Esophagus squamous epithelium (tissue), 5 donors: ENCODE results near the gene FZD2. TPM values are rescaled to one million over a fixed set of nuclear protein-coding genes. Genes with fewer than 3 reads are reported as not detected.
"Not testable (repeated sequence)": the region's sequence is repeated elsewhere in the genome, so short reads cannot be mapped to it uniquely, and the experiment has no call there.

Source experiments
- DNase-seq: peaks from one replicate; lab custom pipeline; 2025; lab: John Stamatoyannopoulos, UW
- H3K27ac ChIP-seq, 4 donors: fragments of 200-600 bp; sonication (generic); one replicate each; pipeline ENCODE4 v1.5.1; 2016 to 2019; ENCODE audit warnings: mild to moderate bottlenecking in 1 of 4
- H3K27me3 ChIP-seq, 4 donors: fragments of 200-600 bp; sonication (generic); 1 replicate in 3 of 4; 2 replicates in 1 of 4; pipeline versions ENCODE4 v1.5.1 to v1.6.0; 2017 to 2021; ENCODE audit warnings: antibody characterized with exemption in 1 of 4
- H3K36me3 ChIP-seq, 3 donors: fragments of 200-600 bp; sonication (generic); one replicate each; pipeline ENCODE4 v1.5.1; 2016 to 2019
- H3K4me1 ChIP-seq, 3 donors: fragments of 200-600 bp; sonication (generic); one replicate each; pipeline ENCODE4 v1.5.1; 2017 to 2019
- H3K4me3 ChIP-seq, 4 donors: fragments of 200-600 bp; sonication (generic); 1 replicate in 3 of 4; 2 replicates in 1 of 4; pipeline ENCODE4 v1.5.1; 2016 to 2019; ENCODE audit warnings: mild to moderate bottlenecking in 2 of 4, moderate library complexity in 1 of 4
- H3K9me3 ChIP-seq, 3 donors: fragments of 200-600 bp; sonication (generic); one replicate each; pipeline ENCODE4 v1.5.1; 2016 to 2019
- POLR2A ChIP-seq, 4 donors: fragments of 450-650 bp; IDR thresholded peaks; one replicate each; pipeline ENCODE4 v1.6.1; 2017; ENCODE audit warnings: antibody characterized with exemption in 4 of 4, mild to moderate bottlenecking in 4 of 4, moderate library complexity in 3 of 4
- WGBS, 2 donors: methylation state at CpG; one replicate each; pipeline ENCODE4 v1.1.5; 2018; 5-methylcytosine and 5-hydroxymethylcytosine counted together
- intact Hi-C: fragments of 100-400 bp; cut with DNase I; formaldehyde crosslinking; loops from one replicate; pipeline ENCODE4 v1.15.0; 2022
- total RNA-seq, 4 donors: library from RNA; depleted of rRNA; stranded (reverse); fragments of >200 nt; gene quantifications; one replicate each; pipeline ENCODE4 v1.1.0, GENCODE V29; 2016
- TF ChIP-seq, protein P1 (sequence below), 6 experiments: fragments of 450-650 bp in 4 of 6; fragments of 200-600 bp in 2 of 6; sonication (generic) in 2 of 6; IDR thresholded peaks; one replicate each; pipeline ENCODE4 v1.5.1; 2016 to 2019; ENCODE audit warnings: antibody characterized with exemption in 6 of 6, mild to moderate bottlenecking in 4 of 6, moderate library complexity in 4 of 6
- donor health status: DM: yes; HTN: yes; CAD: no.

FZD2 gene
- total RNA-seq, 4 donors from 2014 or later, result 0.26 to 1.5 (median 1.3) TPM; not detected in 1

DNA sequence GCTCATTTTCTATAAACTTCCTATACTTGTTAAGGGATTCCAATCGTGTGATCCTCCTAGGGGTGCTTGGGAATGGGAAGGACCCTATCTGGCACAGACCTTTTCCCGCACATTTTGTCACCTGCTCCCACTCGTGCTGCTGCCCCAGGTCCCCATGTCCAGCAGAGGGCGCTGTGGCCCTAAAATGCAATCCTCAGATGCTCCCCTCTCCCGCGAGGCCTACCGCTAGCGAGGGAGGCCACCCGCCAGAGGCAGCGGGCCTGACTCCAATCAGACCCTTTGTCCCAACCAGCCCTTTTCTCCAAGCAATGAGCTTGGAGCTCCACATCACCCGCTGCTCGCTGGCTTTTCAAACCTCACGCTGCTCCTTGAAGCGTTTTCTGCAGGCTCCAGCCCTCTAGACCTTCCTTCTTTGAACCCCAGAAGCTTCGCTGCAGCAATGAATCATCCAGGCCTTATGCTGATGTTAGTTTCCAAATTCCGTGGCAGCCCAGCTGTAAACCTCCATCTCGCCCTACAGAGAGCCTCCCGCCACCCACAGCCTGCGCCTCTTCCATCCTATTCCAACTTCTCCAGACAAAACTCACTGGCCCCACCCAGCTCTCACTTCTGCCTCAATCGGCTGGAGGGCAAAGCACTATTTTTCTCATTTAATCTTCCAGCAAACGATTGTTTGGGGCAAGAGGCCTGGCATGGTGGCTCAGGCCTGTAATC lies 23.6 kb upstream of the FZD2 start:
- no peak for TF ChIP-seq POLR2A (IDR thresholded peaks at IDR 0.05)
- TF ChIP-seq, protein P1, sequence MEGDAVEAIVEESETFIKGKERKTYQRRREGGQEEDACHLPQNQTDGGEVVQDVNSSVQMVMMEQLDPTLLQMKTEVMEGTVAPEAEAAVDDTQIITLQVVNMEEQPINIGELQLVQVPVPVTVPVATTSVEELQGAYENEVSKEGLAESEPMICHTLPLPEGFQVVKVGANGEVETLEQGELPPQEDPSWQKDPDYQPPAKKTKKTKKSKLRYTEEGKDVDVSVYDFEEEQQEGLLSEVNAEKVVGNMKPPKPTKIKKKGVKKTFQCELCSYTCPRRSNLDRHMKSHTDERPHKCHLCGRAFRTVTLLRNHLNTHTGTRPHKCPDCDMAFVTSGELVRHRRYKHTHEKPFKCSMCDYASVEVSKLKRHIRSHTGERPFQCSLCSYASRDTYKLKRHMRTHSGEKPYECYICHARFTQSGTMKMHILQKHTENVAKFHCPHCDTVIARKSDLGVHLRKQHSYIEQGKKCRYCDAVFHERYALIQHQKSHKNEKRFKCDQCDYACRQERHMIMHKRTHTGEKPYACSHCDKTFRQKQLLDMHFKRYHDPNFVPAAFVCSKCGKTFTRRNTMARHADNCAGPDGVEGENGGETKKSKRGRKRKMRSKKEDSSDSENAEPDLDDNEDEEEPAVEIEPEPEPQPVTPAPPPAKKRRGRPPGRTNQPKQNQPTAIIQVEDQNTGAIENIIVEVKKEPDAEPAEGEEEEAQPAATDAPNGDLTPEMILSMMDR (IDR thresholded peaks at IDR 0.05), result peak; percentile 90 to 94 (median 93)
- no peaks in the 10 kb centered on the region for H3K9me3 ChIP-seq

DNA sequence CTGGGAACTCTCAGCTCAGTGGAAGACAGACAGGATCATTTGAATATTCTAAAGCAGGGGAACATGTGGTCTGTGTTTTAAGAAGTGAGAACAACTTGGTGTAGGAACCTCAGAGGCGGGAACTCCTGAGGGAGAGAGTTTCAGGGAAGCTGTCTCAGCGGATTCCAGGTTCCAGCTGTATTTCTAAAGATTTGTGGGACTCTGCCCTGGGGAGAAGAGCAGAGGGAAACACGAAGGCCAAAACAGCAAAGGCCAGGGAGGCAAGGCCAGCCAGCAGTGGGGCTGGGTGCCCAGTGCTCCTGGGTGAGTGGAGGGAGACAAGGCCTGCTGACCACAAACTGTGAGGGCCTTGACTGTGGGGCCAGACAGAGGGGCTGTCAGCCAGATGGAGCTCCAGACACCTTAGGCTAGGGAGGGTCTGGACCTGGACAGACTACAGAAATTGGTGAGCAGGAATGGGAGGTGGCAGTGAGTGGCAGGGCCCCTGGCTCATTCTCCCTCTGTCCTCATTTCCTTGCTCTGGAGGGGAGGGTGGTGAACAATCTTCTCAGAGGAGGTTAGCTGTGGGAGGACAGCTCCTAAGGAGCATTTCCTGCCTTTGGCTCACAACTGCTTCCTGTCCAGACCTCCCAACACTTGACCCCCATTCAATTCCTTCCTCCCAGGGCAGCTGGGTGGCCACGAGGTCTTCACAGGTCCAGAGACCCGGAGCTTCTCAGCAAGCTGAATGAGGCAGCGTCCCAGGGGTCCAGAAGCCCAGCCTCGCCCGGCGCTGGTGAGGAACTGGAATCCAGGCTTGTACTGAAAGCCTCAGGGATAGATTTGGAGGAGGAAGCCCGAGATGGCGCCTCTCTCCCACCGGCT lies 21.0 kb upstream of the FZD2 start:
- H3K4me1 ChIP-seq, result peaks cover 6 to 11% (median 7%) of the 10 kb centered on the region in 3 donors
- H3K9me3 ChIP-seq, result no peaks in the 10 kb centered on the region
- TF ChIP-seq POLR2A (IDR thresholded peaks at IDR 0.05), result peak in 1 of 4 donors; percentile 12
- TF ChIP-seq, protein P1 (IDR thresholded peaks at IDR 0.05), result no peak
- WGBS, 2 donors, result 64 to 68% methylated on average over 7 to 8 of the region's 12 CpGs
- no peak overlapping the region for H3K4me3 ChIP-seq
- intact Hi-C loops, result loop anchor here (10.0 kb wide), 1 partner anchor 142 kb away; no protein-coding TSS in a partner anchor
- no peaks in the 10 kb centered on the region for H3K36me3 ChIP-seq
- peak overlapping the region in 2 of 4 donors; percentile 35 to 36 for H3K27ac ChIP-seq
- DNase-seq, result no peak
- H3K27me3 ChIP-seq, result peaks cover 0 to 32% (median 0%) of the 10 kb centered on the region in 4 donors

More for the DNA sequence above, 23.6 kb upstream of the FZD2 start:
- Histone ChIP-seq H3K4me1 (peaks cover 6 to 11% (median 7%) of the 10 kb centered on the region in 3 donors), H3K4me3 (peak overlapping the region in 2 of 4 donors; percentile 19 to 43), H3K27ac (peak overlapping the region in 3 of 4 donors; percentile 47 to 64 (median 63)), H3K36me3 (no peaks in the 10 kb centered on the region), H3K27me3 (peaks cover 0 to 17% (median 0%) of the 10 kb centered on the region in 4 donors)
- no peak for DNase-seq
- intact Hi-C loops, result loop anchor here (5.0 to 10.0 kb wide), 2 partner anchors 104 to 139 kb away; no protein-coding TSS in a partner anchor
- WGBS, 2 donors, result 22 to 33% methylated on average over 21 of the region's 21 CpGs

DNA sequence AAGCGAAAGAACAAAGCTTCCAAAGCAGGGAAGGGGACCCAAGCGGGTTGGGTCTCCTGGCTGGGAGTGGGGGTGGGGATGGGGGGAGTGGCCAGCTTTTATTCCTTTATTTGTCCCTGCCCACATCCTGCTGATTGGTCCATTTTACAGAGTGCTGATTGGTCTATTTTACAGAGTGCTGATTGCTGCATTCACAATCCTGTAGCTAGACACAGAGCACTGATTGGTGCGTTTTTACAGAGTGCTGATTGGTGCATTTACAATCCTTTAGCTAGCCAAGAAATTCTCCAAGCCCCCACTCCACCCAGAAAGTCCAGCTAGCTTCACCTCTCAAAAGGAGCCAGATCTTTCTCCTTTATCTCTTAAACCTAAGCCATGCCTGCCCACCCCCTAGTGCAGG lies 19.4 kb upstream of the FZD2 start:
- not testable (repeated sequence) for H3K27ac ChIP-seq, H3K9me3 ChIP-seq, H3K36me3 ChIP-seq, H3K4me3 ChIP-seq, DNase-seq
- 96 to 100% methylated on average over 3 of the region's 3 CpGs for WGBS, 2 donors
- H3K27me3 ChIP-seq, result peaks cover 0 to 47% (median 0%) of the 10 kb centered on the region in 4 donors
- intact Hi-C loops, result loop anchor here (10.0 kb wide), 1 partner anchor 143 kb away; no protein-coding TSS in a partner anchor
- H3K4me1 ChIP-seq, result peaks cover 6 to 11% (median 7%) of the 10 kb centered on the region in 3 donors

DNA sequence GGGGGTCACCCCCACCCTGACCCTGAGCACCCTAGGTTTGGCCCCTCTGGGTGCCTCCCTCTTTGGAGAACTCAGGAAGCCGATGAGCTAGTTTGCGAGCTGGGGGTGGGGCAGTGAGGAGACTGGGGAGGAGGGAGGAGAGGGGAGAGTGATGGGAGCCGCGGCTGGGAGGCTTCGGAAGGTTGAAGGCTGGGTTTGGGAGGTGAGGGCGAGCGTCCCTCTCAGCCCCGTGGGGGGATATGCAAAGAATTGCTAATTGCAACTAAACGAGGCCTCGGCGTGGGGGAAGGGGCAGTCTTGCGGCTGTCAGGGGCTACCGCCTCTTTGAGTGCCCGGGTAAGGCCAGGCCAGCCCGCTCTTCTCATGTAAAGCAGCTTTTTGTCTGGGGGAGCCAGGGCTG lies 17.6 kb upstream of the FZD2 start:
- H3K4me3 ChIP-seq, result no peak overlapping the region
- peaks cover 0 to 53% (median 0%) of the 10 kb centered on the region in 4 donors for H3K27me3 ChIP-seq
- no peaks in the 10 kb centered on the region for H3K36me3 ChIP-seq
- H3K9me3 ChIP-seq, result no peaks in the 10 kb centered on the region
- intact Hi-C loops, result loop anchor here (10.0 kb wide), 1 partner anchor 145 kb away; no protein-coding TSS in a partner anchor
- no peak for TF ChIP-seq POLR2A (IDR thresholded peaks at IDR 0.05)
- TF ChIP-seq, protein P1 (IDR thresholded peaks at IDR 0.05), result no peak
- no peaks in the 10 kb centered on the region for H3K4me1 ChIP-seq
- WGBS, 2 donors, result 45 to 48% methylated on average over 10 to 12 of the region's 15 CpGs
- H3K27ac ChIP-seq, result no peak overlapping the region
- no peak for DNase-seq

DNA sequence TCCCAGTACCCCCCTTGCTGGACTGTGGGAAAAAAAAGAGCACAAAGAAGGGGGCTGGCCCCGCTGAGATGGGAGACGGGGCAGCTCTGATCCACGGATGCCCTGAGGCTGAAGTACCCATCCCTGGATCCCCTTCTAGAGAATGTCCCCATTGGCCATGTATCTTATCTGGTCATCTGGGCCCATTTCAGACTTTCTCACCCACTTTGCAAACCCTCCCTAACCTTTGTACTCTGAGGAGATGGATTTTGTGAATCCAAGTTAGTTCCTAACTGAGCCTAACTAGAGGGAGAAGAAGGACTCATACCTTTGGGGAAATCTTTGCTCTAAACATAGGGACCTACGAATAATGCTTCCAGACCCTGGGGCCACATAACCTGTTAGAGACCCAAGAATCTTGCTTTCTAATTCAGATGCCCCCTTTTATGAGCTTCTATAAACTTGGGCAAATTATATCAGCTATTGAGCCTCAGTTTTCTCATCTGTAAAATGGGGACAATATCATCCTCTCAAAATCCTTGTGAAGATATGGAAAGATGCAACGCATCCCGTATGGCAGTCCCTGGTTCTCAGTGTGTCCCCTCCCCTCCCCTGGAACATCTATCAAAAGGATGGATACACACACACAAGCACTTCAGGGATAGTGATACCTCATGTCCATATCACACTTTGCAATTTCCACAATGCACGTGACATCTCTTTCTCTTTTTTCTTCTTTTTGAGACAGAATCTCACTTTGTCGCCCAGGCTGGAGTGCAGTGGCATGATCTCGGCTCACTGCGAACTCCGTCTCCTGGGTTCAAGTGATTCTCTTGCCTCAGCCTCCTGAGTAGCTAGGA lies 16.8 kb upstream of the FZD2 start:
- Histone ChIP-seq H3K27ac (no peak overlapping the region), H3K4me3 (no peak overlapping the region), H3K4me1 (no peaks in the 10 kb centered on the region), H3K27me3 (peaks cover 0 to 58% (median 0%) of the 10 kb centered on the region in 4 donors), H3K36me3 (no peaks in the 10 kb centered on the region), H3K9me3 (no peaks in the 10 kb centered on the region)
- DNase-seq, result no peak
- TF ChIP-seq POLR2A (IDR thresholded peaks at IDR 0.05), result no peak
- TF ChIP-seq, protein P1 (IDR thresholded peaks at IDR 0.05), result no peak
- intact Hi-C loops, result no loop called here
- WGBS, 2 donors, result 78 to 85% methylated on average over 11 of the region's 11 CpGs
